NCI-H128 (cell line): ENCODE measurements around the gene MAP2K2.
"Not testable (repeated sequence)": the region's sequence is repeated elsewhere in the genome, so short reads cannot be mapped to it uniquely, and the experiment has no call there.

Experiments
- DNase-seq: peaks from one replicate; lab custom pipeline; 2025; ENCODE audit not compliant: unreplicated experiment; lab: John Stamatoyannopoulos, UW

MAP2K2 gene

DNA sequence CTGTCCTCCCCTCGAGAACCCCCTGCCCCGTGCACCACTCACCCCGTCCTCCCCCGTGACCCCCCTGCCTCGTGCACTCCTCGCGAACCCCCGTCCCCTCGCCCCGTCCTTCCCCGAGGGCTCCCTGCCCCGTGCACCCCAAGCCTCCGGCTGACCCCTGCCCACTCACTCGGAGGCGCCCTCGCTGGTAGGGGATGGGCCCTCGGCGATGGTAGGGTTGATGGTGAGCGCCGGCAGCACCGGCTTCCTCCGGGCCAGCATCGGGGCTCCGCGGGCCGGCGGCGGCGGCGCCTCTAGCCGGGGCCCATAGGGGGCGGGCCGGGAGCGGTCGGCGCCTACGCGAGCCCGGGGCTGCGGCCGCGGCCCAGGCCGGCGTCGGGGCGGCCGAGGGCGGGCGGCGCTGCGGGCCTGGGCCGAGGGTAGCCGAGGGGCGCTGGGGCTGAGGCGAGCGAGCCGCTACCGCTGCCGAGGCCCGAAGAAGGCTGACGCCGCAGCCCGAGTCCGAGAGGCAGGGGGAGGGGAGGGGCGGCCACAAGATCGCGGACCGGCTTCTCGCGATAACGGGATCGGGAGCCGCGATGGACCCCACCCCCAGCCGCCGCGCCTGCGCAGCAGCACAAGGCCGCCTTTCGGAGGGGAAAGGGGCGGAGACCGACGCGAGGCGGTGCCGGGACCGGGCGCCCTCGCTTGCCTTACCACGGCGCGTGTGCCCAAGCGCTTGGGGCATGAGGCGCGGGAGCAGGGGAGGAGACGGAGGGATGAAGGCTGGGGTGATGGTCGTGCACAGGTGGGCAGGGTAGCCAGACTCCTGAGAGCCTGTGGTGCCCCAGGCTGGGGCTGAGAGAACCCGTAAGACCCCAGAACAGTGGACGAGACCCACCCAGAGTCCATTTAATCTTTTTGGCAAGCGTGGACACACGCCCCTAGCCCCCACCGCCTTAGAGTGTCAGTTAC, at the start of gene MAP2K2:
Gene MAP2K2 (minus strand): TSS at position 508 of the 954 bp plus-strand sequence. CDS start 247 bp downstream, at position 261.
- DNase-seq = peak; percentile 81

DNA sequence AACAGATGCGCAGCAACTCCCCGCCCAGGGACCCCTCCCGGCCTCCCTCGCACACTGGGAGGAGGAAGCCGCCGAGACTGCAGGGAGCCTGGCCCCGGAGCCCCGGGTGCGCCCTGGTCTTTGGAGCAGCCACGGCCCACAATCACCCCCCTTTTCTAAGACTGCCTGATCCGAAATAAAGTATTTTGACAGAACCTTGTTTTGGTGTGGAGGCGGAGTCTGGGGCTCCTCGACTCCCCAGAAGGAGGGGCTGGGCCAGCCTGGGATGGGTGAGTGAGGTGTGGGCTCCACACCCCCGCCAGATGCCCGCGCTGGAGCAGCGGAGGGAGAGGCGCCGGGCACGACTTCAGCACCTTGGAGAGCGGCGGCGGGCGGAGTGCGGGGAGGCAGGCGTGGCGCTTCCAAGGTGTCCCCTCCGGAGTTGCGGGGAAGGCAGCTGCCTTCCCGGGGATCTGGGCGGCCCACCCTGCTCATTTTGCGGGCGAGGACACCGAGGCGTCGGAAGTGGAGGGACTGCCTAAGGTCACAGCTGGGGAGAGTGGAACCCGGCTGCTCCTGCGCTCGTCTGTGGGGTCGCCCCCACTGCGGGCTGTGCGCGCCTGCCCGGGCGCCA, 49.0 kb upstream of the MAP2K2 start:
- no peak for DNase-seq

- DNase-seq = no peak
Measured at GRCh38 chr19:4171676-4172075, 47.8 kb upstream of the MAP2K2 start.

DNA sequence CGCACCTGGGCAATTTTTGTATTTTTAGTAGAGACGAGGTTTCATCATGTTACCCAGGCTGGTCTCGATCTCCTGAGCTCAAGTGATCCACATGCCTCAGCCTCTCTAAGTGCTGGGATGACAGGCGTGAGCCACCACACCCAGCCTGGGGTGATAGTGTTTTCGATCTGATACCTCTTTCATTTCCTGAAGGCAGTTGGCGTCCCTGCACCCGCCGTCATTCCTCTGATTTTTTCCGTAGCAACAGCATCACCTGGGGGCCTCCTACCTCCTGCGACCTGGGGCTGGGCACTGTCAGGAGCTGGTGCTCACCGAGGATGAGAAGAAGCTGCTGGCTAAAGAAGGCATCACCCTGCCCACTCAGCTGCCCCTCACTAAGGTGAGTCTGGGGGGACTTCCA, 40.3 kb upstream of the MAP2K2 start:
- no peak for DNase-seq

- no peak for DNase-seq
Measured at GRCh38 chr19:4161415-4162077, 37.6 kb upstream of the MAP2K2 start.

GRCh38 chr19:4157971-4158370, 34.0 kb upstream of the MAP2K2 start:
- not testable (repeated sequence) for DNase-seq

DNA sequence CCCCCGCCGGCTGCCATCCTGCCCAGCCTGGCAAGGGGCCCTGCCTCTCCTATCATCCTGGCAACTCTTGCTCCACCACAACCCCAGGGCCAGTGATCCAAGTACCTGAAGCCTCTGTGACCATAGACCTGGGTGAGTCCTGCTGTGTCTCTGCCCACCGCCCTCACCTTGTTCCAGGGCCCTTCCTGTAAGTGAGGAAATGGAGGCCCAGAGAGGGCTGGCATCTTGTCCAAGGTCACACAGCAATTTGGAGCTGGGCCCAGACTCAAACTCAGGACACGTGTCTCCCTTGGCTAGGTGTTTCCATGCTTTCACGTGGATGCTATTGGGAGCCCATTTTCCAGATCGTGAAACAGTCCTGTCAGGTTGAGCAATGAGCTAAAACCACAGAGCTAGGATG, 33.2 kb upstream of the MAP2K2 start:
- DNase-seq = no peak

DNA sequence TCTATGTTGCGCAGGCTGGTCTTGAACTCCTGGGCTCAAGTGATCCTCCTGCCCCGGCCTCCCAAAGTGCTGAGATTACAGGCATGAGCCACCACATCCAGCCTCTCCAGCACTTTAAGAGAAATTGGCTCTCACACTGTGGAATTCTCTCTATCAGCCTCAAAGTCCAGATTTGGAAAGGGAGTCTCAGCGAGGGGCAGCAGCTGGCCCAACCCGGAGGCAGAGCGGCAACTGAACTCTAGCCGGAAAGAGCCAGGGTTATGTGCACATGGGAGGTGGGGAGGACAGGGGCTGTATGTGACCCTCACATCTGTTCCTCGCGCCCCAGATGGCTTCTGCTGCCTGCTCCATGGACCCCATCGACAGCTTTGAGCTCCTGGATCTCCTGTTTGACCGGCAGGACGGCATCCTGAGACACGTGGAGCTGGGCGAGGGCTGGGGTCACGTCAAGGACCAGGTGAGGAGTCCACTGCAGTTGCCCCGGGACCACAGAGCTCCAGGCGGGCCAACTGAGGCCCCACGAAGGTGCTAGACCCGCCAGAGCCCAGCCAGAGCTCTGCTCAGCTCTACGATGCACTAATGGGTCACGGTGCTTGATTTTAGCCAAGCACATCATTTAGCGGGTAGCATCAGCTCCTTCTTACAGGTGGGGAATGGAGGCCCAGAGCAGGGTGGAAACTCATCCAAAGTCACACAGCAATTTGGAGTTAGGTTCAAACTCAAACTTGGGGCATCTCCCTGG, 30.8 kb upstream of the MAP2K2 start:
- DNase-seq = no peak

DNA sequence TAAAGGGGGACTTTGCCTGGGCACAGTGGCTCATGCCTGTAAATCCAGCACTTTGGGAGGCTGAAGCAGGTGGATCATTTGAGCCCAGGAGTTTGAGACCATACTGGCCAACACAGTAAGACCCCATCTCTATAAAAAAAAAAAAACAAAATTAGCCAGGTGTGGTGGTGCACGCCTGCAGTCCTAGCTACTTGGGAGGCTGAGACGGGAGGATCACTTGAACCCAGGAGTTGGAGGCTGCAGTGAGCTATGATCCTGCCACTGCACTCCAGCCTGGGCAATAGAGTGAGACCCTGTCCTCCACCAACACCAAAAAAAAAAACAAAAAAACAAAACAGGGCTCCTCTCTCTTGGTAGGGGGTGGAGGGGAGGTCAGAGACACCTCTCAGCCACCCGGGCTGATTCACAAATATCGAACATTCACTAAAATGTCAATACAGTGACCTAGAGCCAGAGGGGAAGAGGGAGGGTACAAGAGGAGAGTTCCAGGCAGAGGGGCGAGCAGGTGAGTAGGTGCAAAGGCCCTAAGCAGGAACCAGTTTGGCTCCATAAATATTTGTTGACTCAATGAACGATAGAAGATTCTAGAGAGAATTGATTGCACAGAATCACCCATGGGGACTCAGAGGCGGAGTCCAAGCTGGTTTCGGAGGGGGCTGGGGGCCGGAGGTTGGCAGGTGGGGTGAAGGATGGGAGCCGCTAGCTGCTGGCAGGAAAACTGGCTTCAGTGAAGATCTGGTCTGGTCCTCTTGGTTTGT, 28.5 kb upstream of the MAP2K2 start:
- DNase-seq = no peak

- DNase-seq = no peak
Measured at GRCh38 chr19:4151623-4152022, 27.7 kb upstream of the MAP2K2 start.

DNA sequence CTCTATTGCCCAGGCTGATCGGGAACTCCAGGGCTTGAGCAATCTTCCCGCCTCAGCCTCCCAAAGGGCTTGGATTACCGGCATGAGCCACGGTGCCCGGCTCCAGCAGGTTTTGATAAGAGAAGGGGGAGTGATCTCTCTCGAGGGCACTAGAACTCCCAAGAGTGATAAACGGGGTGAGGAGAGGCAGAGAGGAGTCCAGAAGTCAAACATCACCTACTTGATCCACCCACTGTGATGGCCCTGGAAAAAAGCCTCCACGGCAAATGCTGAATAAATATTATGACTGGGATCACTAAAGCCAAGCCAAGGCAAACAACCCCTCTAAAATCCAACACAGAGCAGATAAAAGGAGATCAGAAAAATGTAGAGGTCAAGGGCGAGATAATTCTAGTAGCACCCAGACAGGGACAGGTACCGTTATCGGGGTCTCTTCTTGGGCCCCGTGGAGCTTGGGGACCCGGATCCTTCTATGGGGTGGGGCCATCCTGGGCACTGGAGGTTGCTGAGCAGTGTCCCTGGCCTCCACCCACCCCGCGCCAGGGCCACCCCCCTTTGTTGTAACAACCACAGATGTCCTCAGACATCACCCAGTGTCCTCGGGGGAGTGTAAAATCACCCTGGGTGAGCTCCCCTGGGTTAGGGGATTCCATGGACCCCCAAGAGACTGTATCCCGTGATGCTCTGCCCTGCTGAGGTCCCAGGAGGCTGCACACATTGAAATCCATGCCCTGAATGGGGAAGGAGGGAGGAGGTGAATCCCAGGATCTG, 25.8 kb upstream of the MAP2K2 start:
- no peak for DNase-seq

DNA sequence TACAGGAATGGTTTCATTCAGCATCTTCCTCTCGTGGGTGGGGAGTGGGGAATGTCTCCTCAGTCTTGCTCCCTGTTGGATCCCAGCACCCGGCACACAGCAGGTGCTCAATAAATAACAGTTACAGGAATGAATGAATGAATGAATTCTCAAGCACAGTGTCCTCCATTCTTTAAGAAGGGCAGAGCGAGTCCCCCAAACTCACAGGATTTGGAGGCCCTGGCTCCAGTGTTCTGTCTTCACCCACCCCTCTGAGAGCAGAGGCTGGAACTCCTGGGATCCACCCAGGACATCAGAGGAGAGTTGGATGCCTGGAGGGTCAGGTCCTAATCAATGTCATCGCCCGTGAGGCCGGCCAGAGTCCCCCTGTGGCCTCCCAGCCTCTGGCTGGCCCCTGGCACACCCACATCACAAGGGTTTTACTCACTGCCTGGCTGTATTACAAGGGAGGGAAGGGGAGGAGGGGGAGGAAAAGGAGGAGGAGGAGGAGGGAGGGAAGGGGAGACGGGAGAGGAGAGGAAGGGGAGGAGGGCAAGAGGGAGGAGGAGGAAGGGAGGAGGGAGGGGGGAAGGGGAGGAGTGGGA, 20.8 kb upstream of the MAP2K2 start:
- DNase-seq = no peak

GRCh38 chr19:4142916-4143315, 19.0 kb upstream of the MAP2K2 start:
- not testable (repeated sequence) for DNase-seq

DNA sequence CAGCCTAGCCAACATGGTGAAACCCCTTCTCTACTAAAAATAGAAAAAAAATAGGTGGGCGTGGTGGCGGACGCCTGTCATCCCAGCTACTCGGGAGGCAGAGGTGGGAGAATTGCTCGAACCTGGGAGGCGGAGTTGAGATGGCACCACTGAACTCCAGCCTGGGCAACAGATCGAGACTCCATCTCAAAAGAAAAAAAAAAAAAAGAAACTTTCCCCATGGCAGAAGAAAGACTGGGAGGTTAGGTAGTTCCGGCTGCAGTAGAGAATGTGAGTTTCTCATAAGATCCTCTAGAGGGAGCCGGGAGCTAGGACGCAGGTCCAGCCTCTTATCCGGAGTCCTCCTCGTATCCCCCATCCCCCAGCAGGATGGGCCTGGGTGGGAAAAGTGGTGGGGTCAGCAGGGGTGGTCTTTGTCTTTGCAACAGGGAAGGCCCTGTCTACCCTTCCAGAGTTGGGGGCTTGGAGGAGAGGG, 16.4 kb upstream of the MAP2K2 start:
- DNase-seq = peak; percentile 4

- peak; percentile 11 for DNase-seq
Measured at GRCh38 chr19:4139614-4140236, 15.8 kb upstream of the MAP2K2 start.

GRCh38 chr19:4138445-4138844, 14.5 kb upstream of the MAP2K2 start:
- no peak for DNase-seq

DNA sequence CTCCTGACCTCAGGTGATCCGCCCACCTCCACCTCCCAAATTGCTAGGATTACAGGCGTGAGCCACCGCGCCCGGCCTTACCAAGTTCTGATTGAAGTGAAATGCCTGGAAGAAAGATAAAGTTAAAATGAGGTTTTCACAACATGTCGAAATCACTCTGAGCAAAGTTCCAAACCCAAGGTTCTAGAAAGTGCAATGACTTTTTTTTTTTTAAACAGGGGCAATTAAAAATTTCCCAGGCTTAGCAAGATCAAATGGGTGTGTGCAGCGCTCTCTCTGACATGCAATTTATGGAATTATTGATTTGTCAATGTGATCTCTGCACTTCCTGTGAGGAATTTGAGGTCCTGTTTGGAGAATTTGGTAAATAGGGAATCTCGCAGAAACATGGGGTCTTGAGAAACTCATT, 12.8 kb upstream of the MAP2K2 start:
- no peak for DNase-seq

GRCh38 chr19:4135386-4135785, 11.5 kb upstream of the MAP2K2 start:
- DNase-seq = not testable (repeated sequence)

- no peak for DNase-seq
Measured at GRCh38 chr19:4134351-4134750, 10.4 kb upstream of the MAP2K2 start.
